Mesothelial cell of epicardium (in vitro differentiated cells): ENCODE results near the gene CLDN15. TPM values are rescaled to one million over a fixed set of nuclear protein-coding genes. Genes with fewer than 3 reads are reported as not detected.

Experiments
- DNase-seq, 2 experiments: peaks; one replicate each; pipeline ENCODE4 v3.0.0; 2021; ENCODE audit warnings: low spot score in 2 of 2; ENCODE audit not compliant: unreplicated experiment in 2 of 2
- H3K27ac Mint-ChIP-seq: 2 replicates; pipeline ENCODE4 v1.8.0; 2021; ENCODE audit warnings: mixed read lengths
- H3K27me3 Mint-ChIP-seq: 2 replicates; pipeline ENCODE4 v1.8.0; 2021; ENCODE audit warnings: low read depth, mixed read lengths
- H3K36me3 Mint-ChIP-seq: 2 replicates; pipeline ENCODE4 v1.8.0; 2021; ENCODE audit warnings: mixed read lengths
- H3K4me1 Mint-ChIP-seq: 2 replicates; pipeline ENCODE4 v1.8.0; 2021; ENCODE audit warnings: mixed read lengths
- H3K4me3 Mint-ChIP-seq: 2 replicates; pipeline ENCODE4 v1.8.0; 2021; ENCODE audit warnings: mild to moderate bottlenecking, moderate library complexity, mixed read lengths
- H3K9me3 Mint-ChIP-seq: 2 replicates; pipeline ENCODE4 v1.8.0; 2021; ENCODE audit warnings: mixed read lengths
- total RNA-seq: library from RNA; stranded (reverse); gene quantifications from 3 replicates; pipeline ENCODE4 v1.2.1, GENCODE V29; 2021
- TF ChIP-seq, protein P1 (sequence below): fragments of 200-600 bp; sonication (generic); IDR thresholded peaks from one replicate; pipeline ENCODE4 v1.5.0; 2021; ENCODE audit warnings: antibody characterized with exemption; ENCODE audit not compliant: unreplicated experiment

Gene CLDN15
- total RNA-seq, 1 donor from 2014 or later: 19.5 TPM

DNA sequence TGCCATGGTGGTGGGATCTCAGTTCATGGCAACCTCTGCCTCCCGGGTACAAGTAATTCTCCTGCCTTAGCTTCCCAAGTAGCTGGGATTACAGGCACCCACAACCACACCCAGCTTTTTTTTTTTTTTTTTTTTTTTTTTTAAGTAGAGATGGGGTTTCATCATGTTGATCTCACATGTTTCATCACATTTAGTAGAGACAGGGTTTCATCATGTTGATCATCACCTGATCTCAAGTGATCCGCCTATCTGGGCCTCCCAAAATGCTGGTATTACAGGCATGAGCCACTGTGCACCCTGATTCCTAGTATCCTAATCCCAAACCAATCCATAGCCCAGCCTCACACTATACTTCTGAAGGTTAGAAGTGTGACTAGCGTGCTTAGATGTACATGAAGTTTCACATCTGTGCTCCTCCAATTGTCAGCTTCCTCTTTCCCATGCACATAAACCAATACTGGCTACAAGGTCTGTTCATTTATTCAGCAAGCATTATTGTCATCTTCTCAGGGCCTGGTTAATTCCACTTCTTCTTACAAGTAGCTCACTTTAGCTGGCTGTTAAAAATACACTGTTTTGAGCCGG, 50.7 kb downstream of the CLDN15 start:
- Mint-ChIP-seq H3K27me3 (peaks cover 32% of the 10 kb centered on the region), H3K4me1 (peaks cover 6% of the 10 kb centered on the region), H3K4me3 (no peak overlapping the region), H3K9me3 (no peaks in the 10 kb centered on the region), H3K36me3 (no peaks in the 10 kb centered on the region), H3K27ac (no peak overlapping the region)
- TF ChIP-seq, protein P1, sequence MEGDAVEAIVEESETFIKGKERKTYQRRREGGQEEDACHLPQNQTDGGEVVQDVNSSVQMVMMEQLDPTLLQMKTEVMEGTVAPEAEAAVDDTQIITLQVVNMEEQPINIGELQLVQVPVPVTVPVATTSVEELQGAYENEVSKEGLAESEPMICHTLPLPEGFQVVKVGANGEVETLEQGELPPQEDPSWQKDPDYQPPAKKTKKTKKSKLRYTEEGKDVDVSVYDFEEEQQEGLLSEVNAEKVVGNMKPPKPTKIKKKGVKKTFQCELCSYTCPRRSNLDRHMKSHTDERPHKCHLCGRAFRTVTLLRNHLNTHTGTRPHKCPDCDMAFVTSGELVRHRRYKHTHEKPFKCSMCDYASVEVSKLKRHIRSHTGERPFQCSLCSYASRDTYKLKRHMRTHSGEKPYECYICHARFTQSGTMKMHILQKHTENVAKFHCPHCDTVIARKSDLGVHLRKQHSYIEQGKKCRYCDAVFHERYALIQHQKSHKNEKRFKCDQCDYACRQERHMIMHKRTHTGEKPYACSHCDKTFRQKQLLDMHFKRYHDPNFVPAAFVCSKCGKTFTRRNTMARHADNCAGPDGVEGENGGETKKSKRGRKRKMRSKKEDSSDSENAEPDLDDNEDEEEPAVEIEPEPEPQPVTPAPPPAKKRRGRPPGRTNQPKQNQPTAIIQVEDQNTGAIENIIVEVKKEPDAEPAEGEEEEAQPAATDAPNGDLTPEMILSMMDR: no peak
- no peak for DNase-seq

DNA sequence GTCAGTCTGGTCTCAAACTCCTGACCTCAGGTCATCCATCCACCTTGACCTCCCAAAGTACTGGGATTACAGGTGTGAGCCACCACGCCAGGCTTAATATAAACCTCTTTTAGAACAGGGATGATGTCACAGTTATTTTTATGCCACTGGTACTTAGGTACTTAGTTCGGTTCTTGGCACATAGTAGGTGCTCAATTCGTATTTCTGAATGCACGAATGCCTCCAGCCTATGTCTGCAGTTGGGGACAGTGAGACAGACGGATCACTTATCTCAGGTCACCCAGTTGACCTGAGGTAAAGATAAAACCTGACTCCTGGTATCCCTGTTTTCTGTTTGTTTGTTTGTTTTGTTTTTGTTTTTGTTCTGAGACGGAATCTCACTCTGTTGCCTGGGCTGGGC, 51.4 kb downstream of the CLDN15 start:
- Mint-ChIP-seq H3K27ac (no peak overlapping the region), H3K4me3 (no peak overlapping the region), H3K4me1 (peaks cover 6% of the 10 kb centered on the region), H3K9me3 (no peaks in the 10 kb centered on the region), H3K27me3 (peaks cover 34% of the 10 kb centered on the region), H3K36me3 (no peaks in the 10 kb centered on the region)
- TF ChIP-seq, protein P1: no peak
- DNase-seq: no peak

DNA sequence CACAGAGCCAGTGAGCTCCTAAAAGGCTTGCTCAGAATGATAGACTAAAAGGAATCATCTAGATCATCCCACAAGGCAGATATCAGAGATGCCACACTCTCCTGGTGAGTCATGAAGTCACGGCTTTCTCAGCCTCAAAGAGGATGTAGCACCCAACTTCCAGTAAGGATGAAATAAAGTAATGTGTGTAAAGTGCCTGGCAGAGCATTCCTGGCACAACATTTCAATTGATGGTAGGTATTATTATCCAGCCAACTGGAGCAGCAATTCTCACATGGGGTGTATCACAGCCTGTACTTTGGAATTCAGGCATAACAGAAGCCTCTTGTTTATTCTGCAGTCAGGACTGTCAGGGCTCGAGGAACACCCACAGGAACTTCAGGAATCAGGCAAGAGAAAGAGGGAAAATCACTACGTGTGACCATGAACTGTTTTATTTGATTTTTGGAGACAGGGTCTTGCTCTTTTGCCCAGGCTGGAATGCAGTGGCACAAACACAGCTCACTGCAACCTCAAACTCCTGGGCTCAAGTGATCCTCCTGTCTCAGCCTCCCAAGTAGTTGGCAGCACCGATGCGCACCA, 52.3 kb downstream of the CLDN15 start:
- H3K4me1 Mint-ChIP-seq: peaks cover 8% of the 10 kb centered on the region
- H3K27ac Mint-ChIP-seq: no peak overlapping the region
- TF ChIP-seq, protein P1: no peak
- peaks cover 42% of the 10 kb centered on the region for H3K27me3 Mint-ChIP-seq
- H3K36me3 Mint-ChIP-seq: peaks cover 2% of the 10 kb centered on the region
- H3K9me3 Mint-ChIP-seq: no peaks in the 10 kb centered on the region
- H3K4me3 Mint-ChIP-seq: no peak overlapping the region
- DNase-seq: no peak

Other genes with a start within 250 kb of the CLDN15 start
- not detected in 3 replicates for gene MUC17, start 217.7 kb downstream of the CLDN15 start, total RNA-seq
- 33.6 to 40.1 TPM (median 39.6 TPM) in 3 replicates for gene TRIM56, start 152.3 kb downstream of the CLDN15 start, total RNA-seq
- 11.4 to 15.1 TPM (median 14.2 TPM) in 3 replicates for gene SERPINE1, start 110.7 kb downstream of the CLDN15 start, total RNA-seq
- gene AP1S1, start 83.3 kb downstream of the CLDN15 start, total RNA-seq: 57.4 to 63.4 TPM (median 61.5 TPM) in 3 replicates
- 0.35 to 0.38 TPM (median 0.36 TPM) in 3 replicates for gene VGF, start 72.2 kb downstream of the CLDN15 start, total RNA-seq
- not detected in 3 replicates for gene NAT16, start 57.5 kb downstream of the CLDN15 start, total RNA-seq
- gene MOGAT3, start 36.8 kb downstream of the CLDN15 start, total RNA-seq: not detected in 3 replicates
- gene PLOD3, start 20.2 kb downstream of the CLDN15 start, total RNA-seq: 65.8 to 66.9 TPM (median 66.4 TPM) in 3 replicates
- 52.8 to 57.7 TPM (median 54.9 TPM) in 3 replicates for gene ZNHIT1, start 19.6 kb downstream of the CLDN15 start, total RNA-seq
- gene FIS1, start 7.3 kb upstream of the CLDN15 start, total RNA-seq: 134 to 139 TPM (median 137 TPM) in 3 replicates
- gene IFT22, start 84.0 kb upstream of the CLDN15 start, total RNA-seq: 34.4 to 35.0 TPM (median 34.9 TPM) in 3 replicates
- gene COL26A1, start 125.1 kb upstream of the CLDN15 start, total RNA-seq: 105 to 110 TPM (median 109 TPM) in 3 replicates